C4-2B (cell line): ENCODE data around the gene NACC2.

Experiments used
- ZFX ChIP-seq: fragments of 450-650 bp; IDR thresholded peaks from 2 replicates; pipeline ENCODE4 v1.6.1; 2017
- TF ChIP-seq, protein P1 (sequence below): fragments of 450-650 bp; conservative IDR thresholded peaks from 2 replicates; pipeline ENCODE4 v1.5.1; 2017; ENCODE audit warnings: mild to moderate bottlenecking

DNA sequence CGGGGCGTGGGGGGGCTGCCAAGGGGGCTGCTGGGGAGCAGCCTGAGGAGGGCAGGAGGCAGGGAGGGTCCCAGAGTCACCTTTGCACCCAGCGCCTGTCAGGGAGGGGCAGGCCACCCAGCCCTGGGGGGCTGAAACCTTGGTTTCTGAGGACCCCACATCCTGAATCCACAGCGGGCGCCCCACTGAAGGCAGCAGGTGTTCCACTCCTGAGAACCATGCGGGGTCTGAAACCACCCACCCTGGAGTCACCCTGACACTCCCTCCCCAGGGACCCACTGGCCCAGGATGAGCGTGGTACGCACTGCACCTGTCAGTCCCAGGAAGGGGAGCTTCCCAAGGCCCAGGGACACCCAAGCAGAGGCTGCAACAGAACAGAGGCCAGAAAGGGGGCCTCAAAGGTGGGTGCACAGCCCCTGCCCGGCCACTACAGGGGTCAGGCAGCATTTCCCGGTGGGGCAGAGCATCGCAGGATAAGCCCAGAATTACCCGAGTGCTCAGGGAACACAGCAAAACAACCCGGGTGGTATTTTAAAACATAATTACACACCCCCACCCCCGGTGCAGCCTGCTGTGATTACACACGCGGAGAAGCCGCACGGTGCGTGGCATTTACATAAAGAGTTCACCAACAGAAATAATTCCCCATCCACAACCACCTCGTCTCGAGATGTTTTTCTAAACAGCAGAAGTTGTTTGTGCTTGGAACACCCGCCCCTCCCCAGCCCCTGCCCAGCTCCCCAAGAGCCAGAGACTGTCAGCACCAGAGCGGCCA, 76.6 kb downstream of the NACC2 start:
- TF ChIP-seq, protein P1, sequence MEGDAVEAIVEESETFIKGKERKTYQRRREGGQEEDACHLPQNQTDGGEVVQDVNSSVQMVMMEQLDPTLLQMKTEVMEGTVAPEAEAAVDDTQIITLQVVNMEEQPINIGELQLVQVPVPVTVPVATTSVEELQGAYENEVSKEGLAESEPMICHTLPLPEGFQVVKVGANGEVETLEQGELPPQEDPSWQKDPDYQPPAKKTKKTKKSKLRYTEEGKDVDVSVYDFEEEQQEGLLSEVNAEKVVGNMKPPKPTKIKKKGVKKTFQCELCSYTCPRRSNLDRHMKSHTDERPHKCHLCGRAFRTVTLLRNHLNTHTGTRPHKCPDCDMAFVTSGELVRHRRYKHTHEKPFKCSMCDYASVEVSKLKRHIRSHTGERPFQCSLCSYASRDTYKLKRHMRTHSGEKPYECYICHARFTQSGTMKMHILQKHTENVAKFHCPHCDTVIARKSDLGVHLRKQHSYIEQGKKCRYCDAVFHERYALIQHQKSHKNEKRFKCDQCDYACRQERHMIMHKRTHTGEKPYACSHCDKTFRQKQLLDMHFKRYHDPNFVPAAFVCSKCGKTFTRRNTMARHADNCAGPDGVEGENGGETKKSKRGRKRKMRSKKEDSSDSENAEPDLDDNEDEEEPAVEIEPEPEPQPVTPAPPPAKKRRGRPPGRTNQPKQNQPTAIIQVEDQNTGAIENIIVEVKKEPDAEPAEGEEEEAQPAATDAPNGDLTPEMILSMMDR: no peak
- TF ChIP-seq ZFX: no peak
